ENCODE measurements around the gene NCOA5.

Gene NCOA5

GRCh38 chr20:46021361-46022359, 68.1 kb downstream of the NCOA5 start:
- Histone ChIP-seq H3K4me1 (ENCODE audit: control insufficient read depth, insufficient read depth, low read length) (no peaks in the 10 kb centered on the region), H3K4me3 (ENCODE audit: low read length) (no peak overlapping the region), H3K36me3 (ENCODE audit: control insufficient read depth, insufficient read depth, low read length, severe bottlenecking) (no peaks in the 10 kb centered on the region), H3K27me3 (replicated peaks; ENCODE audit: control insufficient read depth, insufficient read depth, low read length) (peaks cover 69% of the 10 kb centered on the region), H3K9ac (ENCODE audit: low read length) (no peak overlapping the region), H3K9me3 (ENCODE audit: control insufficient read depth, low read length) (no peaks in the 10 kb centered on the region)
- DNase-seq (ENCODE audit: low read depth): peak; percentile 34

- Histone ChIP-seq H3K4me1 (ENCODE audit: control insufficient read depth, insufficient read depth, low read length) (no peaks in the 10 kb centered on the region), H3K4me3 (ENCODE audit: low read length) (no peak overlapping the region), H3K9me3 (ENCODE audit: control insufficient read depth, low read length) (no peaks in the 10 kb centered on the region), H3K36me3 (ENCODE audit: control insufficient read depth, insufficient read depth, low read length, severe bottlenecking) (no peaks in the 10 kb centered on the region), H3K27me3 (replicated peaks; ENCODE audit: control insufficient read depth, insufficient read depth, low read length) (peaks cover 66% of the 10 kb centered on the region), H3K9ac (ENCODE audit: low read length) (no peak overlapping the region)
- no peak for DNase-seq (ENCODE audit: low read depth)
Observed at GRCh38 chr20:46020555-46020954, 69.2 kb downstream of the NCOA5 start.

- Histone ChIP-seq H3K4me3 (ENCODE audit: low read length) (no peak overlapping the region), H3K27me3 (replicated peaks; ENCODE audit: control insufficient read depth, insufficient read depth, low read length) (peaks cover 61% of the 10 kb centered on the region), H3K4me1 (ENCODE audit: control insufficient read depth, insufficient read depth, low read length) (no peaks in the 10 kb centered on the region), H3K9me3 (ENCODE audit: control insufficient read depth, low read length) (no peaks in the 10 kb centered on the region), H3K36me3 (ENCODE audit: control insufficient read depth, insufficient read depth, low read length, severe bottlenecking) (no peaks in the 10 kb centered on the region), H3K9ac (ENCODE audit: low read length) (no peak overlapping the region)
- no peak for DNase-seq (ENCODE audit: low read depth)
Observed at GRCh38 chr20:46018611-46019010, 71.2 kb downstream of the NCOA5 start.

GRCh38 chr20:46018112-46018511, 71.7 kb downstream of the NCOA5 start:
- Histone ChIP-seq H3K27me3 (replicated peaks; ENCODE audit: control insufficient read depth, insufficient read depth, low read length) (peaks cover 61% of the 10 kb centered on the region), H3K9me3 (ENCODE audit: control insufficient read depth, low read length) (no peaks in the 10 kb centered on the region), H3K4me1 (ENCODE audit: control insufficient read depth, insufficient read depth, low read length) (no peaks in the 10 kb centered on the region), H3K36me3 (ENCODE audit: control insufficient read depth, insufficient read depth, low read length, severe bottlenecking) (no peaks in the 10 kb centered on the region), H3K9ac (ENCODE audit: low read length) (no peak overlapping the region), H3K4me3 (ENCODE audit: low read length) (no peak overlapping the region)
- no peak for DNase-seq (ENCODE audit: low read depth)

GRCh38 chr20:46017272-46017671, 72.5 kb downstream of the NCOA5 start:
- Histone ChIP-seq H3K4me3 (ENCODE audit: low read length) (no peak overlapping the region), H3K27me3 (replicated peaks; ENCODE audit: control insufficient read depth, insufficient read depth, low read length) (peaks cover 67% of the 10 kb centered on the region), H3K9ac (ENCODE audit: low read length) (no peak overlapping the region), H3K36me3 (ENCODE audit: control insufficient read depth, insufficient read depth, low read length, severe bottlenecking) (no peaks in the 10 kb centered on the region), H3K4me1 (ENCODE audit: control insufficient read depth, insufficient read depth, low read length) (no peaks in the 10 kb centered on the region), H3K9me3 (ENCODE audit: control insufficient read depth, low read length) (no peaks in the 10 kb centered on the region)
- no peak for DNase-seq (ENCODE audit: low read depth)

GRCh38 chr20:46014517-46015396, 75.0 kb downstream of the NCOA5 start:
- no peak overlapping the region for H3K4me3 ChIP-seq (ENCODE audit: low read length)
- H3K9ac ChIP-seq (ENCODE audit: low read length): no peak overlapping the region
- peaks cover 80% of the 10 kb centered on the region for H3K27me3 ChIP-seq (replicated peaks; ENCODE audit: control insufficient read depth, insufficient read depth, low read length)
- no peaks in the 10 kb centered on the region for H3K9me3 ChIP-seq (ENCODE audit: control insufficient read depth, low read length)
- no peaks in the 10 kb centered on the region for H3K36me3 ChIP-seq (ENCODE audit: control insufficient read depth, insufficient read depth, low read length, severe bottlenecking)
- H3K4me1 ChIP-seq (ENCODE audit: control insufficient read depth, insufficient read depth, low read length): peaks cover 5% of the 10 kb centered on the region
- DNase-seq (ENCODE audit: low read depth): no peak

GRCh38 chr20:46013829-46014516, 75.8 kb downstream of the NCOA5 start:
- Histone ChIP-seq H3K4me3 (ENCODE audit: low read length) (no peak overlapping the region), H3K36me3 (ENCODE audit: control insufficient read depth, insufficient read depth, low read length, severe bottlenecking) (no peaks in the 10 kb centered on the region), H3K9me3 (ENCODE audit: control insufficient read depth, low read length) (no peaks in the 10 kb centered on the region), H3K27me3 (replicated peaks; ENCODE audit: control insufficient read depth, insufficient read depth, low read length) (peaks cover 88% of the 10 kb centered on the region), H3K4me1 (ENCODE audit: control insufficient read depth, insufficient read depth, low read length) (peaks cover 5% of the 10 kb centered on the region), H3K9ac (ENCODE audit: low read length) (no peak overlapping the region)
- peak; percentile 66 for DNase-seq (ENCODE audit: low read depth)

- Histone ChIP-seq H3K4me1 (ENCODE audit: control insufficient read depth, insufficient read depth, low read length) (peaks cover 5% of the 10 kb centered on the region), H3K27me3 (replicated peaks; ENCODE audit: control insufficient read depth, insufficient read depth, low read length) (peaks cover 89% of the 10 kb centered on the region), H3K36me3 (ENCODE audit: control insufficient read depth, insufficient read depth, low read length, severe bottlenecking) (no peaks in the 10 kb centered on the region), H3K9ac (ENCODE audit: low read length) (no peak overlapping the region), H3K9me3 (ENCODE audit: control insufficient read depth, low read length) (no peaks in the 10 kb centered on the region), H3K4me3 (ENCODE audit: low read length) (no peak overlapping the region)
- DNase-seq (ENCODE audit: low read depth): no peak
Observed at GRCh38 chr20:46013322-46013828, 76.4 kb downstream of the NCOA5 start.

GRCh38 chr20:46012921-46013320, 76.8 kb downstream of the NCOA5 start:
- Histone ChIP-seq H3K4me3 (ENCODE audit: low read length) (no peak overlapping the region), H3K9me3 (ENCODE audit: control insufficient read depth, low read length) (no peaks in the 10 kb centered on the region), H3K27me3 (replicated peaks; ENCODE audit: control insufficient read depth, insufficient read depth, low read length) (peaks cover 88% of the 10 kb centered on the region), H3K9ac (ENCODE audit: low read length) (no peak overlapping the region), H3K4me1 (ENCODE audit: control insufficient read depth, insufficient read depth, low read length) (peaks cover 5% of the 10 kb centered on the region), H3K36me3 (ENCODE audit: control insufficient read depth, insufficient read depth, low read length, severe bottlenecking) (no peaks in the 10 kb centered on the region)
- DNase-seq (ENCODE audit: low read depth): no peak

GRCh38 chr20:46011631-46012482, 77.9 kb downstream of the NCOA5 start:
- peaks cover 5% of the 10 kb centered on the region for H3K4me1 ChIP-seq (ENCODE audit: control insufficient read depth, insufficient read depth, low read length)
- H3K9me3 ChIP-seq (ENCODE audit: control insufficient read depth, low read length): no peaks in the 10 kb centered on the region
- no peaks in the 10 kb centered on the region for H3K36me3 ChIP-seq (ENCODE audit: control insufficient read depth, insufficient read depth, low read length, severe bottlenecking)
- H3K27me3 ChIP-seq (replicated peaks; ENCODE audit: control insufficient read depth, insufficient read depth, low read length): peaks cover 82% of the 10 kb centered on the region
- H3K9ac ChIP-seq (ENCODE audit: low read length): no peak overlapping the region
- DNase-seq (ENCODE audit: low read depth): no peak
- H3K4me3 ChIP-seq (ENCODE audit: low read length): no peak overlapping the region

Data from adipocyte (in vitro differentiated cells).